ENCODE measurements around the gene CTLA4.

DNA sequence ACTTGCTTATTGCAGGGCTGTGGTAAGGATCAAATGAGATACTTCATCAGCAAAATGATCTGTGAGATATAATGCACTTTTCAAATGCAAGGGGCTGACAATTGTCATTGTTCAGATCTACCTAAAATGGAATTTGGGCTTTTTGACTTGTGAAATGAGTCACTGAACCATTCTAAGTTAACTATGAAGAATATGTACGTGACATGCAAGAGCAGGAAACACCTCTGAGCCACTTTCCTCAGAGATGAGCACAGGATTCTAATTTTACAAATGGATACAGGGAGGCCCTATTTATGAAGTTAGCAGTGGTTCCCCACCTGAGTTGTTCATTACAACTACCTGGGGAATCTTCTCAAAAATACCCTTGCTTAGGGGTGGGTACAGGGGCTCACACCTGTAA lies 26.7 kb downstream of the CTLA4 start:
- no peak for TF ChIP-seq POLR2A (IDR thresholded peaks at IDR 0.05; ENCODE audit: extremely low read depth, insufficient read length)
- TF ChIP-seq, protein P1, sequence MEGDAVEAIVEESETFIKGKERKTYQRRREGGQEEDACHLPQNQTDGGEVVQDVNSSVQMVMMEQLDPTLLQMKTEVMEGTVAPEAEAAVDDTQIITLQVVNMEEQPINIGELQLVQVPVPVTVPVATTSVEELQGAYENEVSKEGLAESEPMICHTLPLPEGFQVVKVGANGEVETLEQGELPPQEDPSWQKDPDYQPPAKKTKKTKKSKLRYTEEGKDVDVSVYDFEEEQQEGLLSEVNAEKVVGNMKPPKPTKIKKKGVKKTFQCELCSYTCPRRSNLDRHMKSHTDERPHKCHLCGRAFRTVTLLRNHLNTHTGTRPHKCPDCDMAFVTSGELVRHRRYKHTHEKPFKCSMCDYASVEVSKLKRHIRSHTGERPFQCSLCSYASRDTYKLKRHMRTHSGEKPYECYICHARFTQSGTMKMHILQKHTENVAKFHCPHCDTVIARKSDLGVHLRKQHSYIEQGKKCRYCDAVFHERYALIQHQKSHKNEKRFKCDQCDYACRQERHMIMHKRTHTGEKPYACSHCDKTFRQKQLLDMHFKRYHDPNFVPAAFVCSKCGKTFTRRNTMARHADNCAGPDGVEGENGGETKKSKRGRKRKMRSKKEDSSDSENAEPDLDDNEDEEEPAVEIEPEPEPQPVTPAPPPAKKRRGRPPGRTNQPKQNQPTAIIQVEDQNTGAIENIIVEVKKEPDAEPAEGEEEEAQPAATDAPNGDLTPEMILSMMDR (IDR thresholded peaks at IDR 0.05; ENCODE audit: low read depth, low read length): no peak
- no peak for TF ChIP-seq MYC (IDR thresholded peaks at IDR 0.05; ENCODE audit: low read depth, low read length)
- TF ChIP-seq, protein P2, sequence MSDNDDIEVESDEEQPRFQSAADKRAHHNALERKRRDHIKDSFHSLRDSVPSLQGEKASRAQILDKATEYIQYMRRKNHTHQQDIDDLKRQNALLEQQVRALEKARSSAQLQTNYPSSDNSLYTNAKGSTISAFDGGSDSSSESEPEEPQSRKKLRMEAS (IDR thresholded peaks at IDR 0.05; ENCODE audit: low read depth, low read length): no peak
